Sigmoid colon (tissue), 7 donors: Measurements from ENCODE around the gene FHAD1. TPM values are rescaled to one million over a fixed set of nuclear protein-coding genes. Genes with fewer than 3 reads are reported as not detected.

Source experiments
- DNase-seq: peaks from one replicate; pipeline ENCODE4 v3.0.0-alpha.2; 2019
- H3K27ac ChIP-seq, 4 donors: fragments of 200-600 bp; sonication (generic); one replicate each; pipeline ENCODE4 v1.5.1; 2016 to 2019; ENCODE audit warnings: mild to moderate bottlenecking in 1 of 4
- H3K27me3 ChIP-seq, 3 donors: fragments of 200-600 bp; sonication (generic); one replicate each; pipeline ENCODE4 v1.5.1; 2019; ENCODE audit warnings: mild to moderate bottlenecking in 1 of 3
- H3K36me3 ChIP-seq, 4 donors: fragments of 200-600 bp; sonication (generic); one replicate each; pipeline ENCODE4 v1.5.1; 2016 to 2019
- H3K4me1 ChIP-seq, 4 donors: fragments of 200-600 bp; sonication (generic); one replicate each; pipeline ENCODE4 v1.5.1; 2017 to 2019
- H3K4me3 ChIP-seq, 4 donors: fragments of 200-600 bp; sonication (generic); one replicate each; pipeline ENCODE4 v1.5.1; 2017 to 2019; ENCODE audit warnings: mild to moderate bottlenecking in 2 of 4, moderate library complexity in 1 of 4
- H3K9me3 ChIP-seq, 4 donors: fragments of 200-600 bp in 3 of 4; sonication (generic) in 3 of 4; one replicate each; pipeline versions ENCODE4 v1.5.1 to v1.6.1; 2013 to 2019
- CTCF ChIP-seq, 4 experiments: fragments of 450-650 bp in 3 of 4; fragments of 200-600 bp in 1 of 4; IDR thresholded peaks; one replicate each; pipeline ENCODE4 v1.5.1; 2016 to 2019; ENCODE audit warnings: antibody characterized with exemption in 4 of 4, mild to moderate bottlenecking in 3 of 4, moderate library complexity in 2 of 4
- EP300 ChIP-seq, 4 donors: sonication (generic); formaldehyde crosslinking; IDR thresholded peaks; one replicate each; pipeline ENCODE4 v1.6.1; 2017; ENCODE audit warnings: antibody characterized with exemption in 4 of 4
- POLR2A ChIP-seq, 2 donors: fragments of 450-650 bp; IDR thresholded peaks; one replicate each; pipeline ENCODE4 v1.6.1; 2016; ENCODE audit warnings: antibody characterized with exemption in 2 of 2, mild to moderate bottlenecking in 2 of 2, moderate library complexity in 2 of 2
- POLR2AphosphoS5 ChIP-seq, 4 donors: sonication (generic); formaldehyde crosslinking; IDR thresholded peaks; one replicate each; pipeline ENCODE4 v1.6.1; 2017; ENCODE audit warnings: antibody characterized with exemption in 4 of 4
- WGBS, 2 donors: extraction: QIAGEN DNeasy Blood & Tissue Kit; methylation state at CpG; one replicate each; pipeline ENCODE4 v1.1.7; 2013; 5-methylcytosine and 5-hydroxymethylcytosine counted together
- intact Hi-C: fragments of 100-400 bp; cut with DNase I; formaldehyde crosslinking; loops from one replicate; pipeline ENCODE4 v1.15.1; 2023
- polyA plus RNA-seq, 3 donors: library from polyadenylated mRNA; stranded (reverse); fragments of 200-250 nt; gene quantifications; one replicate each; pipeline ENCODE4 v1.2.3, GENCODE V29; 2013
- total RNA-seq, 4 donors: library from RNA; depleted of rRNA; stranded (reverse); fragments of >200 nt; gene quantifications; one replicate each; pipeline ENCODE4 v1.1.0, GENCODE V29; 2016
- donor health status: healthy with polysubstance abuse.
- donor health status: Bipolar disorder and iron deficiency.
- donor health status: healthy.

FHAD1 gene
- total and polyA plus RNA-seq, 7 donors = 0.27 to 1.8 (median 0.92) TPM; not detected in 2

GRCh38 chr1:15443281-15443680, 196.3 kb downstream of the FHAD1 start:
- no peaks in the 10 kb centered on the region for H3K4me1 ChIP-seq
- no peak for DNase-seq
- H3K4me3 ChIP-seq = no peak overlapping the region
- TF ChIP-seq CTCF (IDR thresholded peaks at IDR 0.05) (no peak), EP300 (IDR thresholded peaks at IDR 0.05) (no peak), POLR2A (IDR thresholded peaks at IDR 0.05) (no peak), POLR2AphosphoS5 (IDR thresholded peaks at IDR 0.05) (no peak)
- WGBS, 2 donors = 73 to 84% methylated on average over 5 of the region's 5 CpGs
- H3K27ac ChIP-seq = no peak overlapping the region
- intact Hi-C loops = no loop called here
- no peaks in the 10 kb centered on the region for H3K9me3 ChIP-seq
- no peaks in the 10 kb centered on the region for H3K36me3 ChIP-seq
- H3K27me3 ChIP-seq = peaks cover 0 to 4% (median 0%) of the 10 kb centered on the region in 3 donors

GRCh38 chr1:15444468-15445389, 197.7 kb downstream of the FHAD1 start:
- TF ChIP-seq POLR2A (IDR thresholded peaks at IDR 0.05) = no peak
- TF ChIP-seq EP300 (IDR thresholded peaks at IDR 0.05) = no peak
- no peak for TF ChIP-seq POLR2AphosphoS5 (IDR thresholded peaks at IDR 0.05)
- TF ChIP-seq CTCF (IDR thresholded peaks at IDR 0.05) = no peak
- intact Hi-C loops = no loop called here

GRCh38 chr1:15445390-15446122, 198.5 kb downstream of the FHAD1 start:
- no peaks in the 10 kb centered on the region for H3K4me1 ChIP-seq
- DNase-seq = no peak
- H3K36me3 ChIP-seq = no peaks in the 10 kb centered on the region
- H3K9me3 ChIP-seq = no peaks in the 10 kb centered on the region
- no peak overlapping the region for H3K27ac ChIP-seq
- TF ChIP-seq EP300 (IDR thresholded peaks at IDR 0.05) (no peak), POLR2A (IDR thresholded peaks at IDR 0.05) (no peak)
- peaks cover 0 to 4% (median 0%) of the 10 kb centered on the region in 3 donors for H3K27me3 ChIP-seq
- intact Hi-C loops = no loop called here
- H3K4me3 ChIP-seq = no peak overlapping the region
- 74 to 79% methylated on average over 14 of the region's 14 CpGs for WGBS, 2 donors

More at GRCh38 chr1:15444468-15445389, 197.7 kb downstream of the FHAD1 start:
- Histone ChIP-seq H3K4me3 (no peak overlapping the region), H3K27me3 (peaks cover 0 to 4% (median 0%) of the 10 kb centered on the region in 3 donors), H3K4me1 (no peaks in the 10 kb centered on the region), H3K27ac (no peak overlapping the region), H3K9me3 (no peaks in the 10 kb centered on the region), H3K36me3 (no peaks in the 10 kb centered on the region)
- no peak for DNase-seq
- WGBS, 2 donors = 85 to 87% methylated on average over 17 of the region's 17 CpGs

GRCh38 chr1:15446212-15446611, 199.2 kb downstream of the FHAD1 start:
- 16 to 64% methylated on average over 4 of the region's 4 CpGs for WGBS, 2 donors
- Histone ChIP-seq H3K27ac (no peak overlapping the region), H3K4me1 (no peaks in the 10 kb centered on the region), H3K36me3 (no peaks in the 10 kb centered on the region), H3K27me3 (peaks cover 0 to 4% (median 0%) of the 10 kb centered on the region in 3 donors), H3K9me3 (no peaks in the 10 kb centered on the region), H3K4me3 (no peak overlapping the region)
- no peak for DNase-seq
- TF ChIP-seq POLR2A (IDR thresholded peaks at IDR 0.05) (no peak), CTCF (IDR thresholded peaks at IDR 0.05) (no peak)
- intact Hi-C loops = no loop called here

Other genes with a start within 250 kb of the FHAD1 start
- 10 to 100 TPM; 12.3 to 20.7 (median 16.3) TPM for gene TMEM51, start 93.5 kb upstream of the FHAD1 start, total RNA-seq
- 10 to 100 TPM in 1 of 3 donors, 1 to 10 TPM in 2; 8.8 to 15.3 (median 9.6) TPM for gene TMEM51, start 93.5 kb upstream of the FHAD1 start, polyA plus RNA-seq
- gene EFHD2, start 162.7 kb downstream of the FHAD1 start, total RNA-seq = 10 to 100 TPM; 32.7 to 47.4 (median 37.3) TPM
- gene EFHD2, start 162.7 kb downstream of the FHAD1 start, polyA plus RNA-seq = 100 to 1,000 TPM; 157 to 181 (median 177) TPM
- not detected for gene CTRC, start 191.2 kb downstream of the FHAD1 start, total RNA-seq
- 1 to 10 TPM in 1 of 3 donors, under 1 TPM in 1, not detected in 1; 0.34 to 1.2 TPM for gene CTRC, start 191.2 kb downstream of the FHAD1 start, polyA plus RNA-seq
- not detected for gene CELA2A, start 209.5 kb downstream of the FHAD1 start, total RNA-seq
- gene CELA2A, start 209.5 kb downstream of the FHAD1 start, polyA plus RNA-seq = not detected
- not detected for gene CELA2B, start 228.9 kb downstream of the FHAD1 start, total RNA-seq
- not detected for gene CELA2B, start 228.9 kb downstream of the FHAD1 start, polyA plus RNA-seq